Erythroblast (primary cell): ENCODE data around the gene TFF2.

ENCODE experiments used
- GATA1 ChIP-seq: IDR thresholded peaks from 2 replicates; pipeline ENCODE4 v1.6.1; 2011; ENCODE audit warnings: low read depth, mild to moderate bottlenecking, control low read depth, low read length, moderate library complexity
- POLR2A ChIP-seq: IDR thresholded peaks from 2 replicates; pipeline ENCODE4 v1.6.1; 2011; ENCODE audit warnings: mild to moderate bottlenecking, low read length

GRCh38 chr21:42377951-42378340, 27.2 kb upstream of the TFF2 start:
- TF ChIP-seq POLR2A, result no peak
- no peak for TF ChIP-seq GATA1
